ENCODE data around the gene RYR1.
"Not testable (repeated sequence)": the region's sequence is repeated elsewhere in the genome, so short reads cannot be mapped to it uniquely, and the experiment has no call there.

Gene RYR1

GRCh38 chr19:38538793-38539528 lies 105.5 kb downstream of the RYR1 start:
- DNase-seq (ENCODE audit: low spot score): no peak

GRCh38 chr19:38539751-38540150 lies 106.3 kb downstream of the RYR1 start:
- DNase-seq (ENCODE audit: low spot score): no peak

GRCh38 chr19:38542040-38542439 lies 108.5 kb downstream of the RYR1 start:
- DNase-seq (ENCODE audit: low spot score): no peak

GRCh38 chr19:38543286-38543806 lies 109.9 kb downstream of the RYR1 start:
- DNase-seq (ENCODE audit: low spot score): no peak

GRCh38 chr19:38543807-38544568 lies 110.5 kb downstream of the RYR1 start:
- peak; percentile 89 for DNase-seq (ENCODE audit: low spot score)

- peak; percentile 75 for DNase-seq (ENCODE audit: low spot score)
These were observed 111.3 kb downstream of the RYR1 start for GRCh38 chr19:38544569-38545315.

GRCh38 chr19:38545596-38545995 lies 112.1 kb downstream of the RYR1 start:
- DNase-seq (ENCODE audit: low spot score): no peak

- no peak for DNase-seq (ENCODE audit: low spot score)
These were observed 113.9 kb downstream of the RYR1 start for GRCh38 chr19:38547421-38547820.

- DNase-seq (ENCODE audit: low spot score): no peak
These were observed 115.6 kb downstream of the RYR1 start for GRCh38 chr19:38549061-38549460.

- no peak for DNase-seq (ENCODE audit: low spot score)
These were observed 116.5 kb downstream of the RYR1 start for GRCh38 chr19:38549942-38550341.

- no peak for DNase-seq (ENCODE audit: low spot score)
These were observed 116.9 kb downstream of the RYR1 start for GRCh38 chr19:38550376-38550775.

- no peak for DNase-seq (ENCODE audit: low spot score)
These were observed 117.9 kb downstream of the RYR1 start for GRCh38 chr19:38551450-38551813.

GRCh38 chr19:38553239-38553638 lies 119.7 kb downstream of the RYR1 start:
- not testable (repeated sequence) for DNase-seq (ENCODE audit: low spot score)

- no peak for DNase-seq (ENCODE audit: low spot score)
These were observed 121.2 kb downstream of the RYR1 start for GRCh38 chr19:38554676-38555141.

- DNase-seq (ENCODE audit: low spot score): no peak
These were observed 121.7 kb downstream of the RYR1 start for GRCh38 chr19:38555200-38555599.

GRCh38 chr19:38556521-38557174 lies 123.2 kb downstream of the RYR1 start:
- DNase-seq (ENCODE audit: low spot score): no peak

GRCh38 chr19:38557205-38557799 lies 123.8 kb downstream of the RYR1 start:
- no peak for DNase-seq (ENCODE audit: low spot score)

GRCh38 chr19:38558933-38559332 lies 125.4 kb downstream of the RYR1 start:
- DNase-seq (ENCODE audit: low spot score): not testable (repeated sequence)

- DNase-seq (ENCODE audit: low spot score): no peak
These were observed 126.2 kb downstream of the RYR1 start for GRCh38 chr19:38559428-38560401.

GRCh38 chr19:38561053-38561606 lies 127.6 kb downstream of the RYR1 start:
- DNase-seq (ENCODE audit: low spot score): no peak
